ENCODE results near the gene PAPPA.

PAPPA gene

DNA sequence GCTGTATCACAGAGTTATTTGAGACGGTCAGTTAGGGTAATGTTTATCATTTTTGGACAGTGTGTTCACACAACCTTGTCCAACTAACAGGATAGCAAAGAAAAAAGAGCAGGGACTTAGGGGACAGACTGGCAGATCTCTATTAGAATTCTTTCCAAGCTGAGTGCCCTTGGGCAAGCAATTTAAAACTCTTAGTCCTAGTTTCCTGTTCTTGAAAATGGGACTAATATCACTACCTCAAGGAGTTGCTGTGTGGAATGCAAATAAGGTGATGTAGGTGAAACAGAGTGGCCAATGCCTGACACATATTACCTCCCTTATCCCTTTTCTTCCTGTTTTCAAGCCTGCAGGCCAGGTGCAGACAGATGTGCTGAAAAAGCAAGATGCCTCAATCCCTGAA lies 186.7 kb downstream of the PAPPA start:
- H3K4me3 ChIP-seq (ENCODE audit: control insufficient read depth, low read depth, low read length): no peak overlapping the region
- TF ChIP-seq, protein P1, sequence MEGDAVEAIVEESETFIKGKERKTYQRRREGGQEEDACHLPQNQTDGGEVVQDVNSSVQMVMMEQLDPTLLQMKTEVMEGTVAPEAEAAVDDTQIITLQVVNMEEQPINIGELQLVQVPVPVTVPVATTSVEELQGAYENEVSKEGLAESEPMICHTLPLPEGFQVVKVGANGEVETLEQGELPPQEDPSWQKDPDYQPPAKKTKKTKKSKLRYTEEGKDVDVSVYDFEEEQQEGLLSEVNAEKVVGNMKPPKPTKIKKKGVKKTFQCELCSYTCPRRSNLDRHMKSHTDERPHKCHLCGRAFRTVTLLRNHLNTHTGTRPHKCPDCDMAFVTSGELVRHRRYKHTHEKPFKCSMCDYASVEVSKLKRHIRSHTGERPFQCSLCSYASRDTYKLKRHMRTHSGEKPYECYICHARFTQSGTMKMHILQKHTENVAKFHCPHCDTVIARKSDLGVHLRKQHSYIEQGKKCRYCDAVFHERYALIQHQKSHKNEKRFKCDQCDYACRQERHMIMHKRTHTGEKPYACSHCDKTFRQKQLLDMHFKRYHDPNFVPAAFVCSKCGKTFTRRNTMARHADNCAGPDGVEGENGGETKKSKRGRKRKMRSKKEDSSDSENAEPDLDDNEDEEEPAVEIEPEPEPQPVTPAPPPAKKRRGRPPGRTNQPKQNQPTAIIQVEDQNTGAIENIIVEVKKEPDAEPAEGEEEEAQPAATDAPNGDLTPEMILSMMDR (conservative IDR thresholded peaks at IDR 0.05; ENCODE audit: control insufficient read depth, insufficient read depth, low read depth, low read length): no peak
- DNase-seq (ENCODE audit: low read depth): no peak

DNA sequence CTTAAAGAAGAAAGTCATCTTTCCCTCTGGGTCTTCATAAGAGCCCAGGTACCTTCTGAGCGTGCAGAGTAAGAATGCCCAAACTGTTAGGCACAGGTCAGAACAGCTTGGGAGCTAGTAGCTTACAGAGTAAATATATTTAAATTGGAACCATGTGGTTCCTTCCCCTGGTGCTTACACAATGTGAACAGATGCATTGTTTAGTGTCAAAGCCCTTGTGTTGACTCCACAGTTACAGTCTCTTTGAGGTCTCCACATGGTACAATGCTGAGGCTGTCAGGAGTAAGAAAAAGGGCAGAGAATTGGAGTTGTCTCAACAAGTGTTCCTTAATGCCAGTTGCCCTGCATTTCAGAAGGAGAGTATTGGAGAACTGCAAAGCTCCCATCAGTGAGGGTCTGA lies 188.5 kb downstream of the PAPPA start:
- TF ChIP-seq, protein P1 (conservative IDR thresholded peaks at IDR 0.05; ENCODE audit: control insufficient read depth, insufficient read depth, low read depth, low read length): no peak
- DNase-seq (ENCODE audit: low read depth): peak; percentile 35
- no peak overlapping the region for H3K4me3 ChIP-seq (ENCODE audit: control insufficient read depth, low read depth, low read length)

DNA sequence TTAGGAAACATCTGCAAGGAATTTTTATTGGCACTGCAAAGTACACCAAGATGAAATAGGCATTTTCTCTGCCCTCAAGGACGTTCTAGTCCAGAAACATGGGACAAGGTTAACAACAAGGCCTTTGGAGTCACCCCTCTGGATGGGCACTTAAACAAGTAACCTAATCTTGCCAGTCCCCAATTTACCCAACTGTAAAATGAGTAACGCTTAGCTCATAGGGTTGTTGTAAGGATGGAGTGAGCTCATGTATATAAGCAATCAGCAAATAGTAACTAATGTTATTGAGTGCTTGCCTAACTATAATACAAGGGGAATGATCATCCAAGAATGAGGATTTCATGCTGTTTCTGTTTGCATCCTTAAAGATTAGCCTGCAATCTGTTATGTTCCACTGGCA lies 189.3 kb downstream of the PAPPA start:
- no peak overlapping the region for H3K4me3 ChIP-seq (ENCODE audit: control insufficient read depth, low read depth, low read length)
- TF ChIP-seq, protein P1 (conservative IDR thresholded peaks at IDR 0.05; ENCODE audit: control insufficient read depth, insufficient read depth, low read depth, low read length): no peak
- peak; percentile 44 for DNase-seq (ENCODE audit: low read depth)

DNA sequence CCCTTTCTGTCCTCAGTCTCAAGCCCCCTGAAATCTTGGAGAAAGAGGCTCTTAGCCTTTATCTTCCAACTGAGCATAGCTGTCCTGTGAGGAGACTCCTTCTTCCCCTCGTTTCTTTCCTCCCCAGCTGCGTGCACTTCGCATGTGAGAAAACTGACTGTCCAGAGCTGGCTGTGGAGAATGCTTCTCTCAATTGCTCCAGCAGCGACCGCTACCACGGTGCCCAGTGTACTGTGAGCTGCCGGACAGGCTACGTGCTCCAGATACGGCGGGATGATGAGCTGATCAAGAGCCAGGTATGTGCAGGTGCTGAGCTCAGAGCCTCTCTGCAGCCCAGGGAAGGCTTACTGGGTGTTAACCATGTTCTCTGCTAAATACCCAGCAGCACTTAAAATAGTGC lies 190.8 kb downstream of the PAPPA start:
- TF ChIP-seq, protein P1 (conservative IDR thresholded peaks at IDR 0.05; ENCODE audit: control insufficient read depth, insufficient read depth, low read depth, low read length): no peak
- no peak for DNase-seq (ENCODE audit: low read depth)
- no peak overlapping the region for H3K4me3 ChIP-seq (ENCODE audit: control insufficient read depth, low read depth, low read length)

DNA sequence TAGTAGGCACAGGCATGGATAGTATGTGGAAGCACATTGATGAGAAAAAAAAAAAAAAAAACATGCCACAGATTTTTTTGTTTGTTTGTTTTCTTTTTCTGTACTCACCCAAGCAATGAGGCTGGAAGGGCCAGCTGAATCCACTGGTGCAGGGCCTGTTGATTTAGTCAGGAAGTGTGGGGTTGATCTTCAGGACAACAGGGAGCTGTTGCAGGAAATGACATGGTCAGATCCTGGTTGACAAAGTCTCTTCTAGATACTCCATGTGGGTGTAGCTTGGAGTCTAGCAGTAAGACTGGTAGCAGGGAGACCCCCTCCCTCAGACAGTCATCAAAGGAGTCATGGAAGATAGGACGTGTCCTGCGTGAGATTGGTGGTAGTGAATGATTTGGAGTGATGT lies 191.8 kb downstream of the PAPPA start:
- no peak for DNase-seq (ENCODE audit: low read depth)
- TF ChIP-seq, protein P1 (conservative IDR thresholded peaks at IDR 0.05; ENCODE audit: control insufficient read depth, insufficient read depth, low read depth, low read length): no peak
- H3K4me3 ChIP-seq (ENCODE audit: control insufficient read depth, low read depth, low read length): no peak overlapping the region

DNA sequence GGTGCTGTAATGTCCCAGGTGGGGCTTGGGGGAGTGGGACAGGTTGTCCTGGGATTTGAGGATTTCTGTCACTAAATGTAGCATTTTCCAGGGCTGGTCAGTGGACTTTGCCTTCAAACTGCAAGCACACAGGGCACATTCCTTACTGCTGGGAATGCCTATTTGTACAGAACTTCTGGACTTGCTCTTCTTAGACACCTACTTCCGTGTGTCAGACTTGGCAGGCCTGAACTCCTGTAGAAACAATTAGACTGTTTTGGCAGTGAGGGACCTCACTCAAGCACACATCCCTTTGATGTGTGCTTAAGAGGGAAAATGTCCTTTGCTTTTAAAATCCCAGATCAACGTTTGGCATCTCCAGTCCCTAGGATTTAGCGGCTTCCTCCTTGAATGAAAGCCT lies 192.2 kb downstream of the PAPPA start:
- TF ChIP-seq, protein P1 (conservative IDR thresholded peaks at IDR 0.05; ENCODE audit: control insufficient read depth, insufficient read depth, low read depth, low read length): no peak
- no peak overlapping the region for H3K4me3 ChIP-seq (ENCODE audit: control insufficient read depth, low read depth, low read length)
- DNase-seq (ENCODE audit: low read depth): no peak

DNA sequence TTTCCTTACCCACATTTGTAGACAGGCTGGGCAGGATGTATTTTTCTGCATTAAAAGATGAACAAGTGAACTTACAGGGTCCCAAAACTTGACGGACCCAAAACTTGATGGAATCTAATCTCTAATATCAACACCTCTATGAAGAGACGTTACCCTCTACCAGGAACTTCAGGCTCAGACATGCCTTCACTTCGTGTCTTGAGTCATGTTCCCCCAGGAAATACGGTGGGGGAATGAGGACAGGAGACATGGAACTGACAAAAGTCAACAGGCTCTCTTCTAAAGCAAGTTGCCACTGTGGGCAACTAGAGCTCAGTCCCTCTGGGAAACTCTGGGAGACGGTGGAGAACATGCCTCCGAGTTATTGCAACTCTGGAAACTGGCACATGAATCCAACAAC lies 196.1 kb downstream of the PAPPA start:
- TF ChIP-seq, protein P1 (conservative IDR thresholded peaks at IDR 0.05; ENCODE audit: control insufficient read depth, insufficient read depth, low read depth, low read length): no peak
- no peak for DNase-seq (ENCODE audit: low read depth)
- H3K4me3 ChIP-seq (ENCODE audit: control insufficient read depth, low read depth, low read length): no peak overlapping the region

All from fibroblast of mammary gland (primary cell).